Esophagus muscularis mucosa (tissue), 4 donors: ENCODE results near the gene OR1J1.

ENCODE experiments used
- CTCF ChIP-seq, 3 experiments: fragments of 200-600 bp in 2 of 3; fragments of 450-650 bp in 1 of 3; sonication (generic) in 2 of 3; IDR thresholded peaks; one replicate each; pipeline ENCODE4 v1.5.1; 2017 to 2019; ENCODE audit warnings: antibody characterized with exemption in 3 of 3, mild to moderate bottlenecking in 2 of 3, moderate library complexity in 1 of 3
- EP300 ChIP-seq: sonication (generic); formaldehyde crosslinking; IDR thresholded peaks from one replicate; pipeline ENCODE4 v1.6.1; 2017; ENCODE audit warnings: antibody characterized with exemption
- POLR2A ChIP-seq: fragments of 450-650 bp; IDR thresholded peaks from one replicate; pipeline ENCODE4 v1.6.1; 2017; ENCODE audit warnings: antibody characterized with exemption, moderate library complexity, mild to moderate bottlenecking, low read depth
- POLR2AphosphoS5 ChIP-seq, 2 donors: sonication (generic); formaldehyde crosslinking; IDR thresholded peaks; one replicate each; pipeline ENCODE4 v1.6.1; 2017; ENCODE audit warnings: antibody characterized with exemption in 2 of 2

- TF ChIP-seq CTCF (IDR thresholded peaks at IDR 0.05) (no peak), POLR2A (no peak), EP300 (no peak), POLR2AphosphoS5 (IDR thresholded peaks at IDR 0.05) (no peak)
These were observed 49.5 kb upstream of the OR1J1 start, which contains the start of gene OR1N1 for GRCh38 chr9:122527193-122527592.
